HG03432 (cell line): ENCODE data around the gene IL32.

ENCODE experiments used
- ATAC-seq: cut with Tn5 transposase; IDR thresholded peaks from one replicate; pipeline ENCODE4 v1.9.1; 2021; ENCODE audit warnings: mild to moderate bottlenecking, moderate library complexity; ENCODE audit not compliant: unreplicated experiment

IL32 gene

DNA sequence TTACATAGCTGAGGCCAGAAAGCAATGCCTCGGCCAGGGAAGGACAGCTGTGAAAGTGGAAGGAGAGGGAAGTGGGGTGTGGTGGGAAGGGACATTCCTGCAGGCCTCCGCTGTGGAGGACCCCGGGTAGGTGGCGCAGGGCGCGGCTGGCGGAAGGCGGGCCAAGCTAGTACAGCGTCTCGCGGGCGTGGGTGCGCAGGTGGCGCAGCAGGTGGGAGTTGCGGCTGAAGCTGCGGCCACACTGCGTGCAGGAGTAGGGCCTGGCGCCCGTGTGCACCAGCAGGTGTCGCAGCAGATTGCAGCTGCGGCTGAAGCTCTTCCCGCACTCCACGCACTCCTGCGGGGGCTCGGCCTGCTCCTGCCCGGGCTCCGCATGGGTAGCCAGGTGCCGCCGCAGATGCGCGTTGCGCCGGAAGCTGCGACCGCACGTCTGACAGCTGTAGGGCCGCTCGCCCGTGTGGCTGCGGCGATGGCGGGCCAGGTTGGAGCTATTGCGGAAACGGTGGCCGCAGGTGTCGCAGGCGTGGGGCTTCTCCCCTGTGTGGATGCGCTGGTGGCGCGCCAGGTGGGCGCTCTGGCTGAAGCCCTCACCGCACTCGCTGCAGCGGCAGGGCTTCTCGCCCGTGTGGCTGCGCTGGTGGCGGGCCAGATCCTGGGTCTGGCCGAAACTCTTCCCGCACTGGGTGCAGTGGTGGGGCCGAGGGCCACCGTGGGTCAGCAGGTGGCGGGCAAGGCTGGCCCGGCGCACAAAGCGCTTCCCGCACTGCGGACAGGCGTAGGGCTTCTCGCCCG lies 23.7 kb downstream of the IL32 start:
- no peak for ATAC-seq

DNA sequence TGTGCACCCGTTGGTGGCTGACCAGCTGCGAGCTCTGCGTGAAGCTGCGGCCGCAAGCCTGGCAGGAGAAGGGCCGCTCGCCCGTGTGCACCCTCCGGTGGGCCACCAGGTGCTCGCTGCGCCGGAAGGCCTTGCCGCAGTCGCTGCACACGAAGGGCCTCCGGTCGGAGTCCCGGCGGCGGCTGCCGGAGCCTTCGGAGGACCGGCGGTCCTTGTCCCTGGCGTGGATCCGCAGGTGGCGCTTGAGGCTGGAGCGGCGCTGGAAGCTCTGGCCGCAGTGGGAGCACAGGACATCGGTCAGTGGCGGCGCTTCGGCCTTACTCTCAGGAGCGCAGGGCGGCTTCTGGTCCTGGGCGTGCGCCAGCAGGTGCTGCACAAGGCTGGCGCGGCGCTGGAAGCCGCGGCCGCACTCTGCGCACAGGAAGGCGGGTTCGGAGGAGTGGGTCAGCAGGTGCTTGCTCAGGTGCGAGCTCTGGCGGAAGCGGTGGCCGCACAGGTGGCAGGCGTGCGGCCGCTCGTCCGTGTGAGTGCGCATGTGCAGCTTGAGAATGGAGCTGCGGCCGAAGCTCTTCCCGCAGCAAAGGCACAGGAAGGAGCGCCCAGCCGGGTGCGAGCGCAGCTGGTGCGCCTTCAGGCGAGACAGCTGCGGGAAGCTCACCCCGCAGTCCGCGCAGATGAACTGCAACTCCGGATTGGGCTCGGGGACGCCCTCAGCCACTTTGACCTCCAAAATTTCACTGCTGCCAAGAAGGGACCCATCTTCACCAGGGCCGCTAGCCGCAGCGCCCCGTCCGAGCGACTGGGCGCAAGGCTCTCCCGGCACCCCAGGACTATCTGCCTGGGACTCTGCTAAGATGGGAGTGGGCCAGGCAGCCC lies 24.5 kb downstream of the IL32 start:
- no peak for ATAC-seq

GRCh38 chr16:3091551-3091950 lies 26.1 kb downstream of the IL32 start:
- ATAC-seq = no peak

GRCh38 chr16:3092501-3092941 lies 27.1 kb downstream of the IL32 start:
- no peak for ATAC-seq

- ATAC-seq = no peak
These were observed 29.0 kb downstream of the IL32 start for GRCh38 chr16:3094289-3095027.

DNA sequence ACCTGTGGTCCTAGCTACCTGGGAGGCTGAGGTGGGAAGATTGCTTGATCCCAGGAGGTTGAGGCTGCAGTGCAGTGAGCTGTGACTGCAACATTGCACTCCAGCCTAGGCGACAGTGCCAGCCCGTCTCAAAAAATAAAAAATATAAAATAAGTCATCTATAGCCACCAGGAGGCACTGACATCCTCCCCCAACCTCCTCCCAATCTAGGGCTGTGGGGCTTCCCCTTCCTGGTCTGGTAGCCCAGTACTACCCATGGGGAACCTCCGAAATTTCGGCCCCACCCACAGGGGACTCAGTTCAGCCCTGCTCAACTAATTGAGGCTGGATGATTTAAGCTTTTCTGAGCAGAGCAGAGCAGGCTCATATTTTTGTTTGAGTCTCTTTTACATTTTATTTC lies 30.4 kb downstream of the IL32 start:
- ATAC-seq = peak; percentile 59

GRCh38 chr16:3096362-3096761 lies 30.9 kb downstream of the IL32 start:
- no peak for ATAC-seq

DNA sequence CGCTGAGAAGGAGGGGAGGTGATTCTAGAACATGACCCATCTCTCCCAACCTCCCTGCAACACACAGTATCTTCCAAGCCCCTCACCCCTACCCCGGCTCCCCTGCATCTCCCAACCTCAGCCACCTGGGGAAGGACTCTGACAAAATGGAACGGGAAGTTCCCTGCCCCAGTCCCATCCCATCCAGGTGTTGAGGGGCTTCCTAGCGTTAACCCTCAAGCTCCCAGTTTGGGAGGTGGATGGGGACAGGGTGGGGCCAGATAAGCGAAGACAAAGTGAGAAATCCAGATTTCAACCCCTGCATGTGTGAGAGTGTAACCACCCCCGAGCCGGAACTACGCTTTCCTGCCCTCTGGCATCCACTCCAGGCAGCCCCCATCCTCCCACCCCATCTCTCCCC lies 31.8 kb downstream of the IL32 start:
- no peak for ATAC-seq

- ATAC-seq = no peak
These were observed 33.3 kb downstream of the IL32 start, which contains the start of gene ZSCAN10 for GRCh38 chr16:3098459-3099394. TSS of gene ZSCAN10 (minus strand) at chr16:3099294. CDS start at chr16:3092937, 6,357 bp downstream.

GRCh38 chr16:3099395-3099731 lies 33.9 kb downstream of the IL32 start:
- ATAC-seq = no peak

- ATAC-seq = peak; percentile 72
These were observed 34.5 kb downstream of the IL32 start for GRCh38 chr16:3099732-3100499.

- ATAC-seq = no peak
These were observed 35.8 kb downstream of the IL32 start for GRCh38 chr16:3101018-3101840.

- no peak for ATAC-seq
These were observed 36.5 kb downstream of the IL32 start for GRCh38 chr16:3101841-3102470.

GRCh38 chr16:3106205-3106928 lies 40.9 kb downstream of the IL32 start:
- peak; percentile 90 for ATAC-seq

DNA sequence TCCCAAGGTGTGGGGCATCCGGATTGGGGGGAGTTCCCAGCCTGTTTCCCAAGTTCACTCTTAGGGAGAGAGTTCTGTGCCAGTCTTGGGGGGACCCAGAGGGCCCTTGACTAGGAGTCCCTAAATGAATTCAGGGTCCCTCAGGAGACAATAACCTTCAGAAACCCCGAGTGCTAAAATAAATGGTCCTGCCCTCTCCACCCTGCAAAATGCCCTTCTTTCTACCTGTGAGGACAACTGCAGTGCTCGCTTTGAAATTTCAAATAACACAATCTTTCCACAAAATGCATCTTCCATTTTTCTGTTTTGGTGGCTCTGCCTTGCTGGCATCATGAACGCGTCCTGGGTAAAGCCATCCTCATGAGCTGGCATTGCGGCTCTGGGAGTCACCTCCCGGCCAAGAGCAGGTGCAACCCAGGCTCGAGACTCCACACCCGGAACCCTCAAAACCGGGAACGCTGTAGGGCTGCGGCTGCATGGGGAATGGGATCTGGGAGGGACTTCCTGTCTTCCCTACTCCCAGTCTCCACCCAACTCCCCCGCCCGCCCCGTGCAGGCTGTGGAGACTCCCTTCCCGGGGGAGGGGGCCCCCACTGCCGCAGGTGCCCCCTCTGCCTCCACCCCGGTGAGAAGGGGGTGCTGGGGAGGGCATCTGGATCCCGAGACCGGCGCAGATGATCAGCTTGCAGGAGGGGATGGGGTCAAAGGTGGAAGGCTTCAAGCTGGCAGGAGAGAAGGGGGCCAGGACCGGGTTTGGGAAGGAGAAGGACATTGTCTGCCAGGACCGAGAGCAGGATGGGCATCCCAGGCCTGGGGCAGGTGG lies 46.8 kb downstream of the IL32 start, which contains the start of gene ZNF205:
Gene ZNF205, plus strand, starts transcription at position 529 of the 823 bp plus-strand sequence. CDS start 845 bp downstream, outside the sequence.
- no peak for ATAC-seq

GRCh38 chr16:3112881-3113574 lies 47.6 kb downstream of the IL32 start:
- ATAC-seq = no peak
